HepG2 (cell line): ENCODE measurements around the gene CREBBP. TPM values are rescaled to one million over a fixed set of nuclear protein-coding genes. Genes with fewer than 3 reads are reported as not detected.
A peak's percentile ranks its signal among the peaks of the same experiment; 100 is the strongest.

Experiments used
- ATAD3A ChIP-seq: sonication (generic); formaldehyde crosslinking; IDR thresholded peaks from 2 replicates; pipeline ENCODE4 v1.4.0; 2020; ENCODE audit warnings: missing genetic modification reagents
- ATF1 ChIP-seq: IDR thresholded peaks from 2 replicates; pipeline ENCODE4 v1.6.1; 2016; ENCODE audit warnings: mild to moderate bottlenecking, control low read depth
- CEBPB ChIP-seq: IDR thresholded peaks from 2 replicates; pipeline ENCODE4 v1.6.1; 2011; ENCODE audit warnings: low read depth, low read length, improper control_type of control experiment, borderline replicate concordance
- CREM ChIP-seq, 2 experiments: sonication (generic) in 1 of 2; formaldehyde crosslinking in 1 of 2; IDR thresholded peaks; 2 replicates each; pipeline versions ENCODE4 v1.4.0 to v1.6.1; 2016 to 2020; ENCODE audit warnings: antibody characterized with exemption in 1 of 2, mild to moderate bottlenecking in 1 of 2, missing genetic modification reagents in 1 of 2
- ISL2 ChIP-seq: sonication (generic); formaldehyde crosslinking; IDR thresholded peaks from 2 replicates; pipeline ENCODE4 v1.5.0; 2020; ENCODE audit warnings: missing genetic modification reagents
- MAF1 ChIP-seq: sonication (generic); formaldehyde crosslinking; IDR thresholded peaks from 2 replicates; pipeline ENCODE4 v1.5.0; 2020; ENCODE audit warnings: missing genetic modification reagents, borderline replicate concordance
- MBD4 ChIP-seq: IDR thresholded peaks from 2 replicates; pipeline ENCODE4 v1.6.1; 2012; ENCODE audit warnings: low read length, inconsistent platforms, borderline replicate concordance
- NBN ChIP-seq: fragments of 450-650 bp; conservative IDR thresholded peaks from 2 replicates; pipeline ENCODE4 v1.6.1; 2017
- NCOR1 ChIP-seq: fragments of 200-600 bp; sonication (generic); IDR thresholded peaks from 2 replicates; pipeline ENCODE4 v1.7.0; 2017; ENCODE audit warnings: antibody characterized with exemption, low read length, borderline replicate concordance
- NFYB ChIP-seq: sonication (generic); formaldehyde crosslinking; IDR thresholded peaks from 2 replicates; pipeline ENCODE4 v1.4.0; 2020; ENCODE audit warnings: missing genetic modification reagents
- NR2F1 ChIP-seq, 2 experiments: fragments of 450-650 bp in 1 of 2; formaldehyde crosslinking in 1 of 2; IDR thresholded peaks; 2 replicates each; pipeline versions ENCODE4 v1.5.0 to v1.6.1; 2016 to 2020; ENCODE audit warnings: mild to moderate bottlenecking in 1 of 2, missing compliant biosample characterization in 1 of 2, missing genetic modification reagents in 1 of 2, moderate library complexity in 1 of 2
- REPIN1 ChIP-seq: sonication (generic); formaldehyde crosslinking; IDR thresholded peaks from 2 replicates; pipeline ENCODE4 v1.8.0; 2022; ENCODE audit warnings: missing genetic modification reagents, low read depth, mild to moderate bottlenecking, borderline replicate concordance
- RFX1 ChIP-seq: fragments of 450-650 bp; IDR thresholded peaks from 2 replicates; pipeline ENCODE4 v1.6.1; 2017
- SOX6 ChIP-seq, 2 experiments: fragments of 450-650 bp in 1 of 2; sonication (generic) in 1 of 2; formaldehyde crosslinking in 1 of 2; IDR thresholded peaks; 2 replicates each; pipeline versions ENCODE4 v1.4.0 to v1.6.1; 2017 to 2020; ENCODE audit warnings: antibody characterized with exemption in 1 of 2, mild to moderate bottlenecking in 1 of 2, missing genetic modification reagents in 1 of 2
- YEATS4 ChIP-seq: sonication (generic); formaldehyde crosslinking; IDR thresholded peaks from 2 replicates; pipeline ENCODE4 v1.4.0; 2020; ENCODE audit warnings: missing genetic modification reagents, borderline replicate concordance
- ZNF296 ChIP-seq: sonication (generic); formaldehyde crosslinking; conservative IDR thresholded peaks from 2 replicates; pipeline ENCODE4 v1.5.0; 2020; ENCODE audit warnings: mild to moderate bottlenecking, missing genetic modification reagents
- ZNF670 ChIP-seq: sonication (generic); formaldehyde crosslinking; IDR thresholded peaks from 2 replicates; pipeline ENCODE4 v1.8.0; 2022; ENCODE audit warnings: mild to moderate bottlenecking, missing genetic modification reagents, borderline replicate concordance
- ZNF775 ChIP-seq: sonication (generic); formaldehyde crosslinking; IDR thresholded peaks from 2 replicates; pipeline ENCODE4 v1.4.0; 2020; ENCODE audit warnings: missing genetic modification reagents, mild to moderate bottlenecking, moderate library complexity, borderline replicate concordance
- ZNF83 ChIP-seq: sonication (generic); formaldehyde crosslinking; IDR thresholded peaks from 2 replicates; pipeline ENCODE4 v1.4.0; 2020; ENCODE audit warnings: missing genetic modification reagents, mild to moderate bottlenecking, borderline replicate concordance
- ZNF883 ChIP-seq: sonication (generic); formaldehyde crosslinking; IDR thresholded peaks from 2 replicates; pipeline ENCODE4 v1.5.1; 2020; ENCODE audit warnings: mild to moderate bottlenecking, missing genetic modification reagents; ENCODE audit errors: not compliant biosample characterization
- ZSCAN31 ChIP-seq: sonication (generic); formaldehyde crosslinking; IDR thresholded peaks from 2 replicates; pipeline ENCODE4 v1.5.0; 2020; ENCODE audit warnings: low read depth, mild to moderate bottlenecking, missing genetic modification reagents
- polyA plus RNA-seq, 8 experiments: library from polyadenylated mRNA; depleted of rRNA in 3 of 8; stranded (reverse) in 7 of 8; unstranded in 1 of 8; fragments of >200 nt; fragmentation: Illumina TruSeq in 4 of 8; extraction: Trizol in 4 of 8; gene quantifications; 2 replicates each; pipeline versions ENCODE4 v1.2.1 to v1.2.3, GENCODE V29; 2011 to 2016; ENCODE audit warnings: low read depth in 4 of 8, missing spikeins in 1 of 8, mixed read lengths in 1 of 8; ENCODE audit not compliant: insufficient read depth in 1 of 8
- total RNA-seq, 5 experiments: library from RNA; depleted of rRNA; stranded (reverse); fragments of >200 nt; fragmentation: Illumina TruSeq; extraction: Trizol; gene quantifications; 2 replicates each; pipeline ENCODE4 v1.2.3, GENCODE V29; 2016; ENCODE audit warnings: low read depth in 1 of 5
- TF ChIP-seq, protein P1 (sequence below): sonication (generic); formaldehyde crosslinking; IDR thresholded peaks from 2 replicates; pipeline ENCODE4 v1.5.0; 2020; ENCODE audit warnings: missing genetic modification reagents
- TF ChIP-seq, protein P2 (sequence below): sonication (generic); formaldehyde crosslinking; IDR thresholded peaks from 2 replicates; pipeline ENCODE4 v1.9.0; 2021; ENCODE audit warnings: missing genetic modification reagents, mild to moderate bottlenecking, borderline replicate concordance
- TF ChIP-seq, protein P3 (sequence below): fragments of 450-650 bp; IDR thresholded peaks from 2 replicates; pipeline ENCODE4 v1.6.1; 2016
- TF ChIP-seq, protein P4 (sequence below): IDR thresholded peaks from 2 replicates; pipeline ENCODE4 v1.6.1; 2016; ENCODE audit warnings: low read depth, control low read depth

CREBBP gene
- total and polyA plus RNA-seq, 2 of the 13 experiments (the other 11 are each of a cell fraction or from before 2014, with no cell fraction given), result 5.3 to 10.4 TPM

DNA sequence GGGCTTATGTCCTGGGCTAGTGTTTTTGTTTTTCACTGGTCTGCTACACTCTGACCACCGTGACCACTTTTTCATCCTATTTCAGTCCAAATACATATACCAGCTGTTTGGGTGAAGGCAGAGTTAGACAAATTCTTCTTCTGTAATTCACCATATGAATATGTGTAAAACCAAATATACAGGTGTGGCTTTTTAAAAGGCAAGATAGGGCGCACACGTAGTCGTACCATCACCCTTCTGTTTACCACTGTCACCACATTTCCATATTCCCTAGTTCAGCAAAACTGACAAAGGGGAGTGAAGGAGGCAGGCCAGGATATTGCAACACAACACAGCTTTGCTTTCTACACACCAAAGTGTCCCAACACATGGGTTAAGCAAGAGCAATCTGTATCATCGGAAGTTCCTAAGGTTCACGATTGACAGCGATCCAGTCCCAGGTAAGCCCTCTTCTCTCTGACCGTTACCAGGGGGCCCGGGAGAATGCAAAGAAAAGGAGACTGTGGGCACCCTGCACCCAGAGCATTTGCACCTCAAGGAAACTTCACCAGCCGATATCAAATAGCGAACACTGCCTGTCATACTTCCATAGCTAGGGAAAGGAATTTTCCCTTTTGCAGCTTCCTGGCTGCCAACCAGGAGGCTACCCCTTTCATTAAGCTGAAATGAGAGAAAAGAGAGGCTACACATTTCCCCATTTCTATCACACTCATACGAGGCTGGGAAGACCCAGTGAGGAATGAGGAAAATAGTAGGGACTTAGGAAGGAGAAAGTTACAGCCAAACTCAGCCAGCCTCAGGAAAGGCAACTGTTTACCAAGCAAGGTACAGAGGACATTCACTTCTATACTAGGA lies 23.1 kb downstream of the CREBBP start (continued):
- TF ChIP-seq REPIN1 (CRISPR knock-in tag), result no peak
- TF ChIP-seq ZSCAN31 (CRISPR knock-in tag), result no peak
- TF ChIP-seq, protein P1, sequence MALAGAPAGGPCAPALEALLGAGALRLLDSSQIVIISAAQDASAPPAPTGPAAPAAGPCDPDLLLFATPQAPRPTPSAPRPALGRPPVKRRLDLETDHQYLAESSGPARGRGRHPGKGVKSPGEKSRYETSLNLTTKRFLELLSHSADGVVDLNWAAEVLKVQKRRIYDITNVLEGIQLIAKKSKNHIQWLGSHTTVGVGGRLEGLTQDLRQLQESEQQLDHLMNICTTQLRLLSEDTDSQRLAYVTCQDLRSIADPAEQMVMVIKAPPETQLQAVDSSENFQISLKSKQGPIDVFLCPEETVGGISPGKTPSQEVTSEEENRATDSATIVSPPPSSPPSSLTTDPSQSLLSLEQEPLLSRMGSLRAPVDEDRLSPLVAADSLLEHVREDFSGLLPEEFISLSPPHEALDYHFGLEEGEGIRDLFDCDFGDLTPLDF (CRISPR knock-in tag), result no peak
- no peak for TF ChIP-seq ZNF670 (CRISPR knock-in tag)
- TF ChIP-seq CEBPB, result peak; percentile 100
- TF ChIP-seq ISL2 (CRISPR knock-in tag), result peak; percentile 36; the same call in 1 of the 2 replicates
- TF ChIP-seq, protein P2, sequence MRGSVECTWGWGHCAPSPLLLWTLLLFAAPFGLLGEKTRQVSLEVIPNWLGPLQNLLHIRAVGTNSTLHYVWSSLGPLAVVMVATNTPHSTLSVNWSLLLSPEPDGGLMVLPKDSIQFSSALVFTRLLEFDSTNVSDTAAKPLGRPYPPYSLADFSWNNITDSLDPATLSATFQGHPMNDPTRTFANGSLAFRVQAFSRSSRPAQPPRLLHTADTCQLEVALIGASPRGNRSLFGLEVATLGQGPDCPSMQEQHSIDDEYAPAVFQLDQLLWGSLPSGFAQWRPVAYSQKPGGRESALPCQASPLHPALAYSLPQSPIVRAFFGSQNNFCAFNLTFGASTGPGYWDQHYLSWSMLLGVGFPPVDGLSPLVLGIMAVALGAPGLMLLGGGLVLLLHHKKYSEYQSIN (CRISPR knock-in tag), result no peak
- TF ChIP-seq ATAD3A, result no peak
- TF ChIP-seq NBN, result no peak
- no peak for TF ChIP-seq ZNF83 (CRISPR knock-in tag)
- no peak for TF ChIP-seq ATF1 (CRISPR knock-in tag)
- TF ChIP-seq ZNF296, result no peak
- no peak for TF ChIP-seq RFX1
- TF ChIP-seq ZNF775, result no peak
- no peak for TF ChIP-seq ZNF883 (CRISPR knock-in tag)
- no peak for TF ChIP-seq NFYB (CRISPR knock-in tag)
- TF ChIP-seq, protein P3, sequence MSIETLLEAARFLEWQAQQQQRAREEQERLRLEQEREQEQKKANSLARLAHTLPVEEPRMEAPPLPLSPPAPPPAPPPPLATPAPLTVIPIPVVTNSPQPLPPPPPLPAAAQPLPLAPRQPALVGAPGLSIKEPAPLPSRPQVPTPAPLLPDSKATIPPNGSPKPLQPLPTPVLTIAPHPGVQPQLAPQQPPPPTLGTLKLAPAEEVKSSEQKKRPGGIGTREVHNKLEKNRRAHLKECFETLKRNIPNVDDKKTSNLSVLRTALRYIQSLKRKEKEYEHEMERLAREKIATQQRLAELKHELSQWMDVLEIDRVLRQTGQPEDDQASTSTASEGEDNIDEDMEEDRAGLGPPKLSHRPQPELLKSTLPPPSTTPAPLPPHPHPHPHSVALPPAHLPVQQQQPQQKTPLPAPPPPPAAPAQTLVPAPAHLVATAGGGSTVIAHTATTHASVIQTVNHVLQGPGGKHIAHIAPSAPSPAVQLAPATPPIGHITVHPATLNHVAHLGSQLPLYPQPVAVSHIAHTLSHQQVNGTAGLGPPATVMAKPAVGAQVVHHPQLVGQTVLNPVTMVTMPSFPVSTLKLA, result no peak
- no peak for TF ChIP-seq MAF1 (CRISPR knock-in tag)
- TF ChIP-seq CREM (IDR thresholded peaks at IDR 0.05), result no peak
- no peak for TF ChIP-seq CREM (CRISPR knock-in tag; IDR thresholded peaks at IDR 0.05)
- TF ChIP-seq, protein P4, sequence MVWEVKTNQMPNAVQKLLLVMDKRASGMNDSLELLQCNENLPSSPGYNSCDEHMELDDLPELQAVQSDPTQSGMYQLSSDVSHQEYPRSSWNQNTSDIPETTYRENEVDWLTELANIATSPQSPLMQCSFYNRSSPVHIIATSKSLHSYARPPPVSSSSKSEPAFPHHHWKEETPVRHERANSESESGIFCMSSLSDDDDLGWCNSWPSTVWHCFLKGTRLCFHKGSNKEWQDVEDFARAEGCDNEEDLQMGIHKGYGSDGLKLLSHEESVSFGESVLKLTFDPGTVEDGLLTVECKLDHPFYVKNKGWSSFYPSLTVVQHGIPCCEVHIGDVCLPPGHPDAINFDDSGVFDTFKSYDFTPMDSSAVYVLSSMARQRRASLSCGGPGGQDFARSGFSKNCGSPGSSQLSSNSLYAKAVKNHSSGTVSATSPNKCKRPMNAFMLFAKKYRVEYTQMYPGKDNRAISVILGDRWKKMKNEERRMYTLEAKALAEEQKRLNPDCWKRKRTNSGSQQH (CRISPR knock-in tag), result peak; percentile 73; the same call in 1 of the 2 replicates
- no peak; the same call in 1 of the 2 replicates for TF ChIP-seq YEATS4 (CRISPR knock-in tag)
- TF ChIP-seq MBD4, result no peak
- TF ChIP-seq NR2F1 (CRISPR knock-in tag; IDR thresholded peaks at IDR 0.05), result no peak
- 0 out of 2 replicates have a peak, but pooled peaks have one; percentile 62 for TF ChIP-seq NCOR1
- TF ChIP-seq SOX6 (IDR thresholded peaks at IDR 0.05), result no peak
- TF ChIP-seq SOX6 (CRISPR knock-in tag; IDR thresholded peaks at IDR 0.05), result peak; percentile 80
